Measurements from ENCODE around the gene NAA60. TPM values are rescaled to one million over a fixed set of nuclear protein-coding genes. Genes with fewer than 3 reads are reported as not detected.

The NAA60 gene
- total RNA-seq, 2 experiments from 2014 or later: 24.6 TPM

GRCh38 chr16:3457434-3458252 lies 14.2 kb downstream of the NAA60 start:
- Mint-ChIP-seq H3K27ac (peak overlapping the region; percentile 94), H3K4me1 (ENCODE audit: low read depth) (peaks cover 40% of the 10 kb centered on the region), H3K4me3 (peak overlapping the region; percentile 86), H3K36me3 (ENCODE audit: low read depth) (peaks cover 2% of the 10 kb centered on the region), H3K27me3 (no peaks in the 10 kb centered on the region), H3K9me3 (no peaks in the 10 kb centered on the region)
- ChIA-PET POLR2A (interaction anchor here (0.7 to 1.4 kb wide), 5 partner anchors 14 to 986 kb away, joined by 3 to 5 read pairs (median 4); partner anchors contain the start of genes NAA60, TIGD7, ZNF597 and ZNF75A), CTCF (interaction anchor here (0.6 to 1.6 kb wide), 6 partner anchors 14 to 223 kb away, joined by 3 to 6 read pairs (median 4); partner anchors contain the start of genes NAA60, ZNF174 and ZSCAN32)
- intact Hi-C loops (cut with micrococcal nuclease): loop anchor here (5.0 kb wide), 1 partner anchor 175 kb away; the partner anchor contains the start of gene ZNF263
- peak; percentile 89 for ATAC-seq
- DNase-seq: peak; percentile 89
- peak; percentile 40 for TF ChIP-seq CTCF (IDR thresholded peaks at IDR 0.05)

- no peaks in the 10 kb centered on the region for H3K27me3 Mint-ChIP-seq
- H3K36me3 Mint-ChIP-seq (ENCODE audit: low read depth): peaks cover 2% of the 10 kb centered on the region
- no peaks in the 10 kb centered on the region for H3K9me3 Mint-ChIP-seq
- peaks cover 42% of the 10 kb centered on the region for H3K4me1 Mint-ChIP-seq (ENCODE audit: low read depth)
- intact Hi-C loops (cut with micrococcal nuclease): loop anchor here (5.0 kb wide), 1 partner anchor 176 kb away; the partner anchor contains the start of gene ZNF263
- no peak for ATAC-seq
- CTCF ChIA-PET: interaction anchor here (1.5 kb wide), 1 partner anchor 191 kb away, joined by 4 read pairs; no protein-coding TSS in a partner anchor
- peak overlapping the region; percentile 85 for H3K4me3 Mint-ChIP-seq
- DNase-seq: peak; percentile 18
- TF ChIP-seq CTCF (IDR thresholded peaks at IDR 0.05): no peak
- POLR2A ChIA-PET: interaction anchor here (0.7 kb wide), 1 partner anchor 175 kb away, joined by 3 read pairs; the partner anchor contains the start of gene ZNF263
- H3K27ac Mint-ChIP-seq: peak overlapping the region; percentile 90
Measured at GRCh38 chr16:3458278-3458851, 14.9 kb downstream of the NAA60 start.

GRCh38 chr16:3458852-3459361 lies 15.4 kb downstream of the NAA60 start:
- POLR2A ChIA-PET: interaction anchor here (0.7 to 1.1 kb wide), 2 partner anchors 176 to 192 kb away, joined by 3 read pairs; partner anchors contain the start of gene ZNF263

GRCh38 chr16:3459401-3460090 lies 16.1 kb downstream of the NAA60 start:
- ChIA-PET CTCF (interaction anchor here (0.9 to 1.7 kb wide), 3 partner anchors 42 to 193 kb away, joined by 3 to 4 read pairs (median 4); partner anchors contain the start of gene CLUAP1), POLR2A (interaction anchor here (1.1 kb wide), 1 partner anchor 193 kb away, joined by 3 read pairs; no protein-coding TSS in a partner anchor)
- ATAC-seq (peak; percentile 10), DNase-seq (peak; percentile 60)
- H3K27ac Mint-ChIP-seq: peak overlapping the region; percentile 90
- no peaks in the 10 kb centered on the region for H3K9me3 Mint-ChIP-seq
- H3K27me3 Mint-ChIP-seq: no peaks in the 10 kb centered on the region
- peak overlapping the region; percentile 85 for H3K4me3 Mint-ChIP-seq
- no peak for TF ChIP-seq CTCF (IDR thresholded peaks at IDR 0.05)
- intact Hi-C loops (cut with micrococcal nuclease): loop anchor here (5.0 kb wide), 1 partner anchor 177 kb away; the partner anchor contains the start of gene ZNF263
- H3K4me1 Mint-ChIP-seq (ENCODE audit: low read depth): peaks cover 50% of the 10 kb centered on the region
- peaks cover 6% of the 10 kb centered on the region for H3K36me3 Mint-ChIP-seq (ENCODE audit: low read depth)

More at GRCh38 chr16:3458852-3459361, 15.4 kb downstream of the NAA60 start:
- peak; percentile 16 for DNase-seq
- Mint-ChIP-seq H3K27me3 (no peaks in the 10 kb centered on the region), H3K4me3 (peak overlapping the region; percentile 85), H3K36me3 (ENCODE audit: low read depth) (peaks cover 2% of the 10 kb centered on the region), H3K4me1 (ENCODE audit: low read depth) (peaks cover 46% of the 10 kb centered on the region), H3K27ac (peak overlapping the region; percentile 90), H3K9me3 (no peaks in the 10 kb centered on the region)
- CTCF ChIA-PET: interaction anchor here (1.5 to 1.7 kb wide), 2 partner anchors 42 to 192 kb away, joined by 4 read pairs; partner anchors contain the start of gene CLUAP1
- intact Hi-C loops (cut with micrococcal nuclease): loop anchor here (5.0 kb wide), 1 partner anchor 177 kb away; the partner anchor contains the start of gene ZNF263
- ATAC-seq: peak; percentile 6
- TF ChIP-seq CTCF (IDR thresholded peaks at IDR 0.05): no peak
